ENCODE measurements around the gene SF3A2.

GRCh38 chr19:2189880-2190279 lies 46.7 kb upstream of the SF3A2 start:
- TF ChIP-seq CTCF (IDR thresholded peaks at IDR 0.05) (no peak), EZH2phosphoT487 (IDR thresholded peaks at IDR 0.05) (no peak)
